A549 (cell line): Measurements from ENCODE around the gene SMAD5. TPM values are rescaled to one million over a fixed set of nuclear protein-coding genes. Genes with fewer than 3 reads are reported as not detected.

ENCODE experiments used
- ATAC-seq, 2 experiments: fragments of 200-7000 bp in 1 of 2; fragments of >200 bp in 1 of 2; cut with Nextera tagmentation in 1 of 2; cut with Tn5 transposase in 1 of 2; 3 replicates each; pipeline versions ENCODE4 v1.8.0 to v1.9.1; 2018 to 2020; ENCODE audit warnings: mild to moderate bottlenecking in 1 of 2, moderate library complexity in 1 of 2
- CTCF ChIA-PET: fragments of 300-600 bp; sonication (Branson Sonifier 250); formaldehyde crosslinking; extraction: SDS; loops from one replicate; lab custom pipeline; 2021; ENCODE audit warnings: antibody characterized with exemption, inconsistent platforms; lab: Yijun Ruan, JAX
- POLR2A ChIA-PET: fragments of 350-600 bp; formaldehyde crosslinking; extraction: SDS; loops from one replicate; lab custom pipeline; 2021; ENCODE audit warnings: antibody characterized with exemption, inconsistent platforms; lab: Yijun Ruan, JAX
- DNase-seq, 2 experiments: peaks; one replicate each; pipeline versions ENCODE4 v3.0.0 to v3.0.0-alpha.2; 2011 to 2016; ENCODE audit warnings: low read depth in 1 of 2, low spot score in 1 of 2
- FAIRE-seq: peaks from 2 replicates; lab custom pipeline; 2011; peaks lifted over from hg19 to GRCh38; lab: Jason Lieb, UNC
- H3K27ac ChIP-seq, 2 experiments: fragments of >200 bp; sonication (Bioruptor Twin); formaldehyde crosslinking; 3 replicates each; pipeline ENCODE4 v1.5.1; 2016 to 2017
- H3K4me1 ChIP-seq: fragments of >200 bp; sonication (Bioruptor Twin); formaldehyde crosslinking; 3 replicates; pipeline ENCODE4 v1.6.1; 2016
- H3K4me2 ChIP-seq: fragments of >200 bp; sonication (Bioruptor Twin); formaldehyde crosslinking; 3 replicates; pipeline ENCODE4 v1.6.1; 2016
- H3K4me3 ChIP-seq: fragments of >200 bp; sonication (Bioruptor Twin); formaldehyde crosslinking; 3 replicates; pipeline ENCODE4 v1.5.1; 2016
- H3K9me3 ChIP-seq: fragments of >200 bp; sonication (Bioruptor Twin); formaldehyde crosslinking; 3 replicates; pipeline ENCODE4 v1.6.1; 2016
- BHLHE40 ChIP-seq: IDR thresholded peaks from 2 replicates; pipeline ENCODE4 v1.6.1; 2012; ENCODE audit warnings: low read depth, low read length, inconsistent platforms
- CHD4 ChIP-seq: fragments of 200-600 bp; sonication (generic); IDR thresholded peaks from 2 replicates; pipeline ENCODE4 v1.6.1; 2016; ENCODE audit warnings: antibody characterized with exemption, mild to moderate bottlenecking, borderline replicate concordance
- FOSL2 ChIP-seq, 2 experiments: fragments of 450-650 bp in 1 of 2; fragments of >200 bp in 1 of 2; sonication (Bioruptor Twin) in 1 of 2; formaldehyde crosslinking; IDR thresholded peaks; 2 replicates each; pipeline versions ENCODE4 v1.5.0 to v1.6.1; 2016 to 2020; ENCODE audit warnings: mild to moderate bottlenecking in 1 of 2, moderate library complexity in 1 of 2
- HOXB5 ChIP-seq: fragments of 250-450 bp; sonication (Bioruptor Pico); IDR thresholded peaks from 2 replicates; pipeline ENCODE4 v1.5.0; 2020; ENCODE audit warnings: mild to moderate bottlenecking, moderate library complexity
- JUNB ChIP-seq: fragments of >200 bp; sonication (Bioruptor Twin); formaldehyde crosslinking; IDR thresholded peaks from 2 replicates; pipeline ENCODE4 v1.6.1; 2016
- KDM5A ChIP-seq: fragments of 200-600 bp; sonication (generic); IDR thresholded peaks from 2 replicates; pipeline ENCODE4 v1.6.1; 2016; ENCODE audit warnings: antibody characterized with exemption, mild to moderate bottlenecking
- MAFK ChIP-seq: fragments of 450-650 bp; IDR thresholded peaks from 2 replicates; pipeline ENCODE4 v1.6.1; 2014; ENCODE audit not compliant: partially characterized antibody
- MAZ ChIP-seq: fragments of 150-350 bp; IDR thresholded peaks from 2 replicates; pipeline ENCODE4 v1.6.1; 2014; ENCODE audit warnings: antibody characterized with exemption, low read depth, low read length, borderline replicate concordance
- MYC ChIP-seq: IDR thresholded peaks from 2 replicates; pipeline ENCODE4 v1.6.1; 2012; ENCODE audit warnings: mild to moderate bottlenecking, inconsistent platforms, low read length, improper control_type of control experiment, borderline replicate concordance
- NFE2L2 ChIP-seq: fragments of 150-350 bp; conservative IDR thresholded peaks from 2 replicates; pipeline ENCODE4 v1.6.1; 2014; ENCODE audit warnings: low read length
- RAD21 ChIP-seq, 2 experiments: fragments of >200 bp in 1 of 2; sonication (Bioruptor Twin) in 1 of 2; formaldehyde crosslinking in 1 of 2; IDR thresholded peaks in 1 of 2; conservative IDR thresholded peaks in 1 of 2; 2 replicates in 1 of 2; 3 replicates in 1 of 2; pipeline ENCODE4 v1.6.1; 2012 to 2018; ENCODE audit warnings: inconsistent platforms in 1 of 2
- RFX5 ChIP-seq: fragments of 450-650 bp; IDR thresholded peaks from 2 replicates; pipeline ENCODE4 v1.7.1; 2014; ENCODE audit warnings: antibody characterized with exemption, mild to moderate bottlenecking, moderate library complexity
- SMC3 ChIP-seq: fragments of >200 bp; sonication (Bioruptor Twin); formaldehyde crosslinking; IDR thresholded peaks from 3 replicates; pipeline ENCODE4 v1.6.1; 2018; ENCODE audit warnings: inconsistent platforms
- TFCP2L1 ChIP-seq: fragments of 250-450 bp; sonication (Bioruptor Pico); IDR thresholded peaks from 2 replicates; pipeline ENCODE4 v1.5.0; 2021; ENCODE audit warnings: mild to moderate bottlenecking
- ZC3H11A ChIP-seq: fragments of 450-650 bp; IDR thresholded peaks from 2 replicates; pipeline ENCODE4 v1.6.1; 2014; ENCODE audit warnings: antibody characterized with exemption, mild to moderate bottlenecking
- ZFP36 ChIP-seq: fragments of 450-650 bp; IDR thresholded peaks from 2 replicates; pipeline ENCODE4 v1.6.1; 2014; ENCODE audit warnings: borderline replicate concordance; ENCODE audit not compliant: partially characterized antibody
- ZSCAN20 ChIP-seq: fragments of 250-450 bp; sonication (Bioruptor Pico); IDR thresholded peaks from 2 replicates; pipeline ENCODE4 v1.8.0; 2022; ENCODE audit warnings: mild to moderate bottlenecking, moderate library complexity
- WGBS: methylation state at CpG from one replicate; pipeline ENCODE4 v1.1.6; 2017; ENCODE audit errors: missing lambda C conversion rate; 5-methylcytosine and 5-hydroxymethylcytosine counted together
- polyA plus RNA-seq, 4 experiments: library from polyadenylated mRNA; depleted of rRNA in 3 of 4; stranded (reverse); fragments of >200 nt; fragmentation: RNase III in 1 of 4; extraction: RNeasy Plus Mini Kit Qiagen cat#74134 plus additional on column Dnase treatment in 1 of 4; gene quantifications; 2 replicates in 3 of 4; 3 replicates in 1 of 4; pipeline ENCODE4 v1.2.3, GENCODE V29; 2011 to 2017
- TF ChIP-seq, protein P1 (sequence below): fragments of >200 bp; sonication (Bioruptor Twin); formaldehyde crosslinking; IDR thresholded peaks from 3 replicates; pipeline ENCODE4 v1.5.1; 2016
- TF ChIP-seq, protein P2 (sequence below): IDR thresholded peaks from 2 replicates; pipeline ENCODE4 v1.6.1; 2012; ENCODE audit warnings: low read depth, borderline replicate concordance
- TF ChIP-seq, protein P3 (sequence below): fragments of 150-350 bp; IDR thresholded peaks from 2 replicates; pipeline ENCODE4 v1.6.1; 2014; ENCODE audit warnings: low read depth, mild to moderate bottlenecking, low read length

Gene SMAD5
- polyA plus RNA-seq, 2 of the 4 experiments (the other 2 are of a cell fraction), result 17.1 to 101 TPM

DNA sequence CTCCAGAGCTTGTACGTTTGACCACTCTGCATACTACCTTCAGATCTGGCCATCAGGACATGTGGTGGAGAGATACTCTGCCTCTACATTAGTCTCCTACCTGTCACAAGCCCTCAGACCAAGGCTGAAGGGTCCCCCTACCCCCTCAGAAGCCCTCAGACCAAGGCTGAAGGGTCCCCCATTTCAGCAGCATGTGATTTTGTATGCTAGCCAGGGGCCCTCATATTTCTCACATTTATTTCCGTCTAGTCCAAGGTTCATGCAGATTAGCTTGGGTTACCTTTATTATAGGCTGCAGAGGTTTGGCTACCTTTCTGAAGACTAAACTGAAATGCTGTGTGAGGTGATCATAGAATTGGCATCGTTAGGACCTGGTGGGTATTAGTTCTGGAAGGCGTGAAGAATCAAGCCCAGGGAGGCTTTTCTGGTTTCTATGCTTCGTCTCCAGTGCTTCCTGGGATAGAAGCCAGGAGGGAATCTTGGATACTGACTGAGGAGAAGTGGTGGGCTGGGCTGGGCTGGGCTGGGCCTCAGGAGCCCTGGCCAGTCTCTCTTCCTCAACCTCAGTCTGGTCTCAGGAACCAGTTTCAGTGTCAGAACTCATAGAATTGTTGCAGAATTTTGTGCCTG is 57.6 kb downstream of the SMAD5 start:
- CTCF ChIA-PET, result interaction anchor here (0.8 to 2.7 kb wide), 2 partner anchors 16 to 108 kb away, joined by 3 to 13 read pairs; no protein-coding TSS in a partner anchor
- POLR2A ChIA-PET, result no interaction called here

DNA sequence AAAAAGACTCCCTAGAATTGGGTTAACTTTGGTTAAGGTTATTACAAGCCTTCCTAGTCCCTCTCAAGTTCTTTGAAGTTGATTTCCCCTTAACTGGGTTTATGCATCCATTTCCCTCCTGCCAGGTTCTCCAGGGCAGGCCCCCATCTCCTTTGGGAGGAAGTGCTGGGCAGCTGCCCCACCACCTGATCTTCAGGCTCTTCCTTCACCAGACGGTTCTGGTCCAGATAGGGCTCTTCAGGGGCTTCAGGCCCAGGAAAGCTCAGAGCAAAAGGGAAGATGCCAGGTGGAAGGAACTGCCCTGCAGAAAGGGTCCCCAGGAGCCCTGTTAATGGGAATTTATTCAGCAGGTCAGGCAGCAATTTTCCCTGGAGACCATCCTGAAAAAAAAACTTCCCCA is 58.3 kb downstream of the SMAD5 start:
- Histone ChIP-seq H3K9me3 (no peaks in the 10 kb centered on the region), H3K27ac (no peak overlapping the region), H3K4me1 (no peaks in the 10 kb centered on the region), H3K4me2 (no peak overlapping the region), H3K4me3 (no peak overlapping the region)
- FAIRE-seq (no peak), ATAC-seq (no peak), DNase-seq (no peak)
- WGBS, result 100% methylated on average over 1 of the region's 1 CpG
- ChIA-PET CTCF (interaction anchor here (1.5 kb wide), 1 partner anchor 28 kb away, joined by 3 read pairs; no protein-coding TSS in a partner anchor), POLR2A (no interaction called here)
- TF ChIP-seq FOSL2 (IDR thresholded peaks at IDR 0.05), result no peak
- TF ChIP-seq FOSL2 (CRISPR knock-in tag; IDR thresholded peaks at IDR 0.05), result no peak
- TF ChIP-seq HOXB5 (CRISPR knock-in tag), result no peak
- TF ChIP-seq MAFK, result no peak
- TF ChIP-seq ZC3H11A, result no peak
- TF ChIP-seq NFE2L2, result no peak
- no peak for TF ChIP-seq MYC
- no peak for TF ChIP-seq RAD21 (conservative IDR thresholded peaks at IDR 0.05 in 1 of 2, IDR thresholded peaks at IDR 0.05 in 1 of 2)
- TF ChIP-seq, protein P1, sequence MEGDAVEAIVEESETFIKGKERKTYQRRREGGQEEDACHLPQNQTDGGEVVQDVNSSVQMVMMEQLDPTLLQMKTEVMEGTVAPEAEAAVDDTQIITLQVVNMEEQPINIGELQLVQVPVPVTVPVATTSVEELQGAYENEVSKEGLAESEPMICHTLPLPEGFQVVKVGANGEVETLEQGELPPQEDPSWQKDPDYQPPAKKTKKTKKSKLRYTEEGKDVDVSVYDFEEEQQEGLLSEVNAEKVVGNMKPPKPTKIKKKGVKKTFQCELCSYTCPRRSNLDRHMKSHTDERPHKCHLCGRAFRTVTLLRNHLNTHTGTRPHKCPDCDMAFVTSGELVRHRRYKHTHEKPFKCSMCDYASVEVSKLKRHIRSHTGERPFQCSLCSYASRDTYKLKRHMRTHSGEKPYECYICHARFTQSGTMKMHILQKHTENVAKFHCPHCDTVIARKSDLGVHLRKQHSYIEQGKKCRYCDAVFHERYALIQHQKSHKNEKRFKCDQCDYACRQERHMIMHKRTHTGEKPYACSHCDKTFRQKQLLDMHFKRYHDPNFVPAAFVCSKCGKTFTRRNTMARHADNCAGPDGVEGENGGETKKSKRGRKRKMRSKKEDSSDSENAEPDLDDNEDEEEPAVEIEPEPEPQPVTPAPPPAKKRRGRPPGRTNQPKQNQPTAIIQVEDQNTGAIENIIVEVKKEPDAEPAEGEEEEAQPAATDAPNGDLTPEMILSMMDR, result no peak
- TF ChIP-seq, protein P2, sequence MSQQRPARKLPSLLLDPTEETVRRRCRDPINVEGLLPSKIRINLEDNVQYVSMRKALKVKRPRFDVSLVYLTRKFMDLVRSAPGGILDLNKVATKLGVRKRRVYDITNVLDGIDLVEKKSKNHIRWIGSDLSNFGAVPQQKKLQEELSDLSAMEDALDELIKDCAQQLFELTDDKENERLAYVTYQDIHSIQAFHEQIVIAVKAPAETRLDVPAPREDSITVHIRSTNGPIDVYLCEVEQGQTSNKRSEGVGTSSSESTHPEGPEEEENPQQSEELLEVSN, result no peak
- TF ChIP-seq KDM5A, result no peak
- TF ChIP-seq ZFP36, result no peak
- no peak for TF ChIP-seq ZSCAN20 (CRISPR knock-in tag)
- no peak for TF ChIP-seq RFX5
- no peak for TF ChIP-seq BHLHE40

More for the DNA sequence above, 57.6 kb downstream of the SMAD5 start:
- DNase-seq (no peak), ATAC-seq (no peak), FAIRE-seq (no peak)
- Histone ChIP-seq H3K9me3 (no peaks in the 10 kb centered on the region), H3K4me3 (no peak overlapping the region), H3K4me1 (no peaks in the 10 kb centered on the region), H3K27ac (no peak overlapping the region), H3K4me2 (no peak overlapping the region)
- TF ChIP-seq ZC3H11A, result no peak
- no peak for TF ChIP-seq TFCP2L1 (CRISPR knock-in tag)
- TF ChIP-seq SMC3, result no peak
- no peak for TF ChIP-seq MAZ
- TF ChIP-seq ZFP36, result no peak
- no peak for TF ChIP-seq JUNB
- no peak for TF ChIP-seq BHLHE40
- TF ChIP-seq RAD21 (conservative IDR thresholded peaks at IDR 0.05 in 1 of 2, IDR thresholded peaks at IDR 0.05 in 1 of 2), result no peak
- no peak for TF ChIP-seq CHD4
- no peak for TF ChIP-seq NFE2L2
- TF ChIP-seq, protein P3, sequence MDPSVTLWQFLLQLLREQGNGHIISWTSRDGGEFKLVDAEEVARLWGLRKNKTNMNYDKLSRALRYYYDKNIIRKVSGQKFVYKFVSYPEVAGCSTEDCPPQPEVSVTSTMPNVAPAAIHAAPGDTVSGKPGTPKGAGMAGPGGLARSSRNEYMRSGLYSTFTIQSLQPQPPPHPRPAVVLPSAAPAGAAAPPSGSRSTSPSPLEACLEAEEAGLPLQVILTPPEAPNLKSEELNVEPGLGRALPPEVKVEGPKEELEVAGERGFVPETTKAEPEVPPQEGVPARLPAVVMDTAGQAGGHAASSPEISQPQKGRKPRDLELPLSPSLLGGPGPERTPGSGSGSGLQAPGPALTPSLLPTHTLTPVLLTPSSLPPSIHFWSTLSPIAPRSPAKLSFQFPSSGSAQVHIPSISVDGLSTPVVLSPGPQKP, result no peak
- 93% methylated on average over 5 of the region's 5 CpGs for WGBS
